HG03469 (cell line): ENCODE measurements around the gene FKBP5.
"Not testable (repeated sequence)": the region's sequence is repeated elsewhere in the genome, so short reads cannot be mapped to it uniquely, and the experiment has no call there.

ENCODE experiments used
- ATAC-seq: cut with Tn5 transposase; IDR thresholded peaks from one replicate; pipeline ENCODE4 v1.9.1; 2021; ENCODE audit warnings: mild to moderate bottlenecking, moderate library complexity, moderate number of reproducible peaks; ENCODE audit not compliant: unreplicated experiment

The FKBP5 gene

GRCh38 chr6:35592178-35592577, 96.5 kb downstream of the FKBP5 start:
- no peak for ATAC-seq

- no peak for ATAC-seq
Measured at GRCh38 chr6:35590622-35591066, 98.1 kb downstream of the FKBP5 start.

GRCh38 chr6:35589904-35590303, 98.8 kb downstream of the FKBP5 start:
- ATAC-seq = no peak

- ATAC-seq = no peak
Measured at GRCh38 chr6:35589201-35589739, 99.4 kb downstream of the FKBP5 start.

GRCh38 chr6:35587167-35587566, 101.5 kb downstream of the FKBP5 start:
- no peak for ATAC-seq

GRCh38 chr6:35586542-35586941, 102.2 kb downstream of the FKBP5 start:
- no peak for ATAC-seq

GRCh38 chr6:35585658-35586057, 103.1 kb downstream of the FKBP5 start:
- no peak for ATAC-seq

GRCh38 chr6:35583893-35584688, 104.6 kb downstream of the FKBP5 start:
- ATAC-seq = no peak

GRCh38 chr6:35582315-35582714, 106.4 kb downstream of the FKBP5 start:
- no peak for ATAC-seq

- no peak for ATAC-seq
Measured at GRCh38 chr6:35581633-35582032, 107.1 kb downstream of the FKBP5 start.

GRCh38 chr6:35580836-35581235, 107.9 kb downstream of the FKBP5 start:
- ATAC-seq = no peak

- no peak for ATAC-seq
Measured at GRCh38 chr6:35576682-35577081, 112.0 kb downstream of the FKBP5 start.

- ATAC-seq = no peak
Measured at GRCh38 chr6:35573495-35574110, 115.1 kb downstream of the FKBP5 start.

- ATAC-seq = not testable (repeated sequence)
Measured at GRCh38 chr6:35570885-35571330, 117.8 kb downstream of the FKBP5 start.

GRCh38 chr6:35569011-35569461, 119.7 kb downstream of the FKBP5 start:
- ATAC-seq = no peak

- no peak for ATAC-seq
Measured at GRCh38 chr6:35566794-35567193, 121.9 kb downstream of the FKBP5 start.

GRCh38 chr6:35564733-35565132, 124.0 kb downstream of the FKBP5 start:
- ATAC-seq = no peak

- no peak for ATAC-seq
Measured at GRCh38 chr6:35562060-35562459, 126.7 kb downstream of the FKBP5 start.

GRCh38 chr6:35561113-35561512, 127.6 kb downstream of the FKBP5 start:
- ATAC-seq = no peak

GRCh38 chr6:35558571-35558970, 130.1 kb downstream of the FKBP5 start:
- ATAC-seq = no peak

- no peak for ATAC-seq
Measured at GRCh38 chr6:35557239-35557638, 131.5 kb downstream of the FKBP5 start.

GRCh38 chr6:35554811-35555210, 133.9 kb downstream of the FKBP5 start:
- no peak for ATAC-seq
